GM18909 (cell line): ENCODE measurements around the gene HLA-F.

Experiments
- ATAC-seq: cut with Tn5 transposase; IDR thresholded peaks from one replicate; pipeline ENCODE4 v1.9.1; 2021; ENCODE audit warnings: mild to moderate bottlenecking; ENCODE audit not compliant: unreplicated experiment, poor library complexity

The HLA-F gene

DNA sequence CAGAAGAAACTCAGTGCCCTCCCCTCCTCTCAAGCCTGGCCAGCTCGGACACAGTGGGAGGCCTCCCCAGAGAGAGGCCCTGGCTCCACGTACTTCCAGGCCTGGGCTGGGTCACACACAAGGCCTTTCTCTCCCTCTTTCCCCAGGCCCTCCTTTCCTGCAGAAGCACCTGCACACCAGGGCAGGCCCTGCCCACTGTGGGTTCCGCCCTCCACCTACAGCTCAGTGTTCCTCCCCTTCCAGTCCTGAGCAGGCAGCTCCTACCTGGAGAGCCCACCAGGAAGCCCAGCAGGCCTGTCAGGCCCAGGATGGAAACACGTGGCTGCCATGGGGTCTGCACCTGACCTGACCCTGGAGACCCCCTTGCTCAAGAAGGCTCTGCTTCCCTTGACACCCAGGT lies 18.9 kb downstream of the HLA-F start:
- no peak for ATAC-seq

GRCh38 chr6:29743025-29743424 lies 19.8 kb downstream of the HLA-F start:
- ATAC-seq = no peak

GRCh38 chr6:29743568-29743967 lies 20.3 kb downstream of the HLA-F start:
- ATAC-seq = no peak

DNA sequence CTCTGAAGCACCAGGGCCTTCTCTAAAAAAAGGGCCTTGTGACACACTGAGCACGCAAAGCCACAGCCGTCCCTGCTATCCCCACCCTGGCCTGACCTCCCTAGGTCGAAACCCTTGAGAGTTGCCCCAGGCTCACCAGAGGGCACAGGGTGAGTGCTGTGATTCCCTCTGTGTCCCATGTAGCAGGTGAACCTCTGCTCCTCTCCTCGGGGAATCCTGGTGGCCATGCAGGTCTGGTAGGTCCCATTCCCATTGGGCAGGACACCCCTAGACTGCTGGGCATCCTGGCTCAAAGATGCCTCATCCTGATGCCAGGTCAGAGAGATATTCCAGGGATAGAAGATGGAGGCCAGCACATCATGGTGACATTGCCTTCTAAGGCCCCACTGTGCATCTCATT lies 20.9 kb downstream of the HLA-F start:
- ATAC-seq = no peak

DNA sequence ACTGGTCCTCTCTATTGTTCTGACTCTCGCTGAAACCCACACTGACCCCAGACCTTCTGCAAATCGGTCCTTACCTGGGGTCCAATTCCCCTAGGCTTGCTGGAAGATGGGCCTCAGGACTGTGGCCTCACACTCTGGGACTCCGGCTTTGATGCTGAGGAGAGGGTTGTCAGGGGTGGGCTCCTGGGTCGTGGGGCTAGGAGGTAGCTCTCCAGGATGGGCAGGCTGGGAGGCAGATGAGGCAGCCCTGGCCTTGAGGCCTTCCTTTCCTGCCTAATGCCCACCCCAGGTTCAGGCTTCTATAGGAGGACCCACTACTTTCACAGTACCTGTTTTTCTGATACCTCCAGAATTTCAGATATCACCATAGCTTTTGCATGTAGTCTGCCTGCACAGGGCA lies 21.4 kb downstream of the HLA-F start:
- no peak for ATAC-seq

DNA sequence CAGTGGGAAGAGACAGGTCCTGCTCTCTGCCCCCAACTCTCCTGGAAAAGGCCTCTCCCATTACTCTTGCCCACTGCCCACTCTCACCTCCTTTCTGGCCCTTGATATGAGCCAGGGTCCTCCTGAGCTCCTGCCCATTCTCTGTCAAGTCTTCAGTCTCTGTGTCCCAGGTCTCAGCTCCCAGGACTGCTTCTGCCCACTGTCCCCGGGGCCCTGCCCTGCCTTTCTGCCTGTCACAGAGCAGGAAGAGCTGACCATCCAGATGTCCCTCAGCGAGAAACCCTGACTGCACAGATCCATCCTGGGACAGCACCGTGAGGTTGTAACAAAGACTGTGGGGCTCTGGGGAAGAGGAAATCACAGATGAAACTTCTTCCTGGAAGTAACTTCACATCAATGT lies 22.2 kb downstream of the HLA-F start:
- ATAC-seq = no peak

DNA sequence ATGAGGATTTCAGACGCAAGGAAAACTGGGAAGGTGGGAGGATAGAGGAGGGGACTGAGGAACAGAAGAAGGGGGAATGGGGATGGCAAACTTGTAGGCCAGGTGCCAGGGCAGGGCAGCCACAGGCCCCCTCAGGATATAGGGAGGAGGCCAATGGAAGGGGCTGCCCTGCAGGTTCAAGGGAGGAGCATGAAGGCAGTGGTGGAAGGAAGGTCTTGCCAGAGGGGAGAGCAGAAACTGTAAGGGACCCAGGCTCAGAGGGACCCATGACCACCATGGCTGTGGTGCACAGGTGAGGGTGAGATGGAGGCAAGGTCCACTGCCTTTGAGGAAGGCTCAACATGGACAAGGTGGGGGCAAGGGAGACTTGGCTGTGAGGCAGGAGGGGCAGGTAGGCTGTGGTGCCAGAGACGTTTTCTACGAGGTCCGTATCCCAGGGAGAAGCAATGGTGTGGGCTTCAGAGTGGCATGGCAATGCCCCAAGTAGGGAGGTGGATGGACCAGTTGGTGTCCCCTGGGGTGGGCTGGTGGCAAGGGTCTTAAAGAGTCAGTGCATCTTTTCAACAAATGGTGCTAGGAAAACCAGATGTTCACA lies 22.7 kb downstream of the HLA-F start:
- ATAC-seq = no peak

GRCh38 chr6:29746846-29747687 lies 23.8 kb downstream of the HLA-F start:
- ATAC-seq = no peak

DNA sequence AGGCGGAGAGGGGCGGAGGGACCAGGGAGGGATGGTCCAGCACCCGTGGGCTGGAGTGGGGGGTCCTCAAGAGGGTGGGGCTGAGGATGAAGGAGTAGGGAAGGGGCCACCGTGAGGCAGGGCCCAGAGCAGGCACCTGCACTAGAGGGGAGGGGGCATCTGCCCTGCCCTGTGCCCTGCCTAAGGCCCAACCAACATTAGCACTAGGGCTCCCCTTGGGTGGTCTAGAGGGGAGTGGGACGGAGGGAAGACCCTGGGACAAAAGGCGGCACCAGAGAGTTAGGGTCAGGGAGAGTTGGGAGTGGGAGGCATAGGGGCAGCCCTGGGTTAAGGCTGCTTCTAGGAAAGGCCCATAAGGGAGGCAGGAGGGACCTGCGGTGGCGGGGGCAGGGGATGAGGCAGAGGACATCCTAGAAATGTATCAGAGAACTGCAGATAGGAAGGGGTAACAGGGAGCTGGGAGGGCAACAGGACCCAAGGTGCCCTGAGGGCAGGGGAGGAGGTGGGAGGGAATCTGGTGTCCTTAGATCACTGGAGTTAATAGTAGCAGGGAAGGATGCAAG lies 24.5 kb downstream of the HLA-F start:
- no peak for ATAC-seq

GRCh38 chr6:29748391-29749307 lies 25.4 kb downstream of the HLA-F start:
- peak; percentile 78 for ATAC-seq

GRCh38 chr6:29749308-29749662 lies 26.1 kb downstream of the HLA-F start:
- ATAC-seq = no peak

DNA sequence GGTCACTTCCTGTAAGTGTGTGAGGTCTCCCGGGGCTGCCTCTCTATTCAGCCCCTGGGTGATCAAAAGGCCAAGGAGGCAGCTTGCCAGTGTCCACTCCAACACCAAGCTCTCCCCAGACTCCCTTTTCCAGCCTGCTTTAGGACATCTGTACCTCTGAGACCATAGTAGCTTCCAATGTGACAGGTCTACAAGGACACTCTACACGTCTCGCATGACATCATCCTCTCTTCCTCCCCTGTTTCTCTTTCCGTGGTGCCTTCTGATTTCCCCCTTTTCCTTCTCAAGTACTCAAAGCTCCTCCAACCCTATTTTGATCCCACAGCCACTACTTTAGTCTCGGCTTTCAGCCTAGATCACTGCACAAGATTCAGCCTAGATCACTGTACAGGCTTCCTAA lies 26.4 kb downstream of the HLA-F start:
- no peak for ATAC-seq

DNA sequence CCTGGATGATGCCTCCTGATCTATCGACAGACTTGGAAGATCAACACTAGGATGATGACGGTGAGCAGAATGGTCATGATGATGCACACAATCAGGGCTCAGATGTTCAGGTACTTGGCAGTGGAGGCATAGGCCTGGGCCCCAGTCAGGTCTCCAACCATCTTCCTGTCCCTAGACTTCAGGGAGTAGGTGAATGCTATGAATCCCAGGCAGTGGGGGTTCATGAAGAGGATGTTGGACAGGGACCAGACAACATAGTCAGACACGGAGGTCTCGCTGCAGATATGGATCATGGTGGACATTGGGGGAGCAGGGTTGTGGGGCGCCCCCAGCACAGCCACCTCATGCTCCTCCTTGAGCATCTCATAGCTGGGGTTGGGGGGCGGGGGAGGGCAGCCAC lies 27.5 kb downstream of the HLA-F start:
- no peak for ATAC-seq

- ATAC-seq = no peak
Observed at GRCh38 chr6:29751480-29751879, 28.2 kb downstream of the HLA-F start.

DNA sequence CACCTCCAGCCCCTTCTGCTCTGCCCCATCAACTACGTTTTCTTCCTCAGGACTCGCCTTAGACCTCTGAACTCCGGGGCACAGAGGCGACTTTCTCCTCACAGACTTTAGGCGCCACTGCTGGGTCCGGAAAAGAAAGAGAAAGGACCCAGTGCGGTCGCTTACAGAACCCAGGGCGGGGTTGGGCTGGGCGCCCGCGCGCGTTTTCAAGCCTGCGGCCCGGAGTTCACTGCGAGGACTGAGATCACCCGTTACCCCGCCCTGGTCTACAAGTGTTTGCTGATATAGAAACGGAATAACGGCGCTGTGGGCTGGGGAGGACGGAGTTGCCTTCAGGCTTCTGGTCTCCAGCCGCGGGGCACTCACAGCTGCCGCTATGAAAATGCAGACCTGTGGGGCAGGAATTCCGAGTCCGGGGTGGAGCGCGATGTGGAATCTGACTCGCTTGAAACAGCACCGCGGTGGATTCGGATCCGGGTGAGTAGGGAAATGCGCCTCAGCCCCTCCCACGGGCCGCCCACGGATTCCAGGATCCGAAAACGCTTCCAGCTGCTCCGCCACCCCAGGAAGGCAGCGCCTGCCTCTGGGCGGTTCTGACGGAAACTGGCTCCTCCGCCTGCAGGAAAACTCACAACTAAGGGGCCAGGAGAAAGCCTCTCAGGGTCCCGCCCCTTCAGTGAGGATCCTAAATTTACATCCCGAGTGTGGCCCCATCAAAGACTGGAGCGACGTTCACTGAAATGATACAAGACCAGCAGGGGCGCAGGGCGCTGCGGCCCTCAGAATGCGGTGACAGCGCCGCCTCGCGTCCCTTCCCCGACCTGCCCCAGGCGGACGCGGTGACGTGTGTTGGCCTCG lies 29.4 kb downstream of the HLA-F start:
- peak; percentile 70 for ATAC-seq

DNA sequence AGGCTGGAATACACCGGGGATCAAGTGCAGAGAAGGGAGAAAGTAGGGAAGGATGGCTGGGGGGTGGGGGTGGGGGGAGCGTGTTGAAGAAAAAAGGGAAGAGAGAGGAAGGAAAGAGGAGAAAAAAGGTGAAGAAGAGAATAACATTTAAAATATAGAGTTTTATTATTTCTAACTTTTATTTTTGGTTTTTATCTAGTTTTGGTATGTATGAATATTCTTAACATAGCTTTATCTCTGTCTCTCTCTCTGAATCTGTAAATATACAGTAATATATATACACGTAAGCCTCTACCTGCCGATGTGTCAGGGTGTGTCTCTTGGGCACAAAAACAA lies 30.0 kb downstream of the HLA-F start:
- ATAC-seq = no peak

- ATAC-seq = no peak
Observed at GRCh38 chr6:29755295-29755871, 32.1 kb downstream of the HLA-F start.

DNA sequence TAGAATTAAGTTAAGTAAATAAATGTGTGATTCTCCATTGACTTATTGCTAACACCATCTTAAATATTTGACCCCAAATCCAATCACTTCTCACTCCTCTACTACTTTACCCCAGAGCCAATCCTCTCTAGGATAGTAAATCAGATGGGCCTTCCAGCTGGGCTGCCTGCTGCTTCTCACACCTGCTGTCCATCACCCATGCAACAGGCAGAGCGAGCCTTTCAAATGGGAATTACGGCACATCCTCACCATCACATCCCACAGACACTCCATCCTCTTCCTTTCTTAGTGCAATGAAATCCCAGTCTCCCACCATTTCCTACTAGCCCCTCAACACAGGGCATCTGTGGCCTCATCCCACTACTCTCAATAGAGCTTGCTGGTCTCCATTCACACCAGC lies 34.0 kb downstream of the HLA-F start:
- no peak for ATAC-seq

GRCh38 chr6:29757701-29758293 lies 34.6 kb downstream of the HLA-F start:
- ATAC-seq = no peak
